Stimulated activated CD4-positive, alpha-beta T cell treated with anti-CD3 and anti-CD28 coated beads, TNF-alpha, amount 100 ng/mL, for 1 hour (primary cell): ENCODE results near the gene ELL.

Experiments
- DNase-seq, 3 donors: peaks; one replicate each; pipeline ENCODE4 v3.0.0-alpha.2; 2020; ENCODE audit warnings: low read depth in 3 of 3, low spot score in 1 of 3

Gene ELL

DNA sequence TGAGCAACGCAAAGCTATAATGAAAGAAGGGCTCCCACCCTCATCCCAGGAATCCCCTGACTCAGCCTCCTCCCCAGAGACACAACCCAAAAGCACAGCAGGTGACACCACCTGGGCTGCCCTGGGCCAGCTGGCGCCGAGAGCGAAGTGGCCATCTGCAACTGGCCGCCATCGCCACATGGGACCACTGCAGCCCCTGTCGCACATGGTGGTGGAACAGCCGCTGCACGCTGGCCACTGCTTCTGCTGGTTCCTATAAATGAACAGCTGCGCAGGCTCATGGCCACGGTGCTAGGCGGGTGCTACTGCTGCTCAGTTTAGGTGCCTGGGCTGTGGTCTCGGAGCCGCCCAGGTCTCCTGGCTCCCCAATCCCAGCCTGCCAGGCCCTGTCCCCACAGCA is 72.3 kb downstream of the ELL start:
- no peak for DNase-seq

GRCh38 chr19:18446811-18447359 is 75.0 kb downstream of the ELL start:
- no peak for DNase-seq

- no peak for DNase-seq
Observed at GRCh38 chr19:18446145-18446810, 75.6 kb downstream of the ELL start.

DNA sequence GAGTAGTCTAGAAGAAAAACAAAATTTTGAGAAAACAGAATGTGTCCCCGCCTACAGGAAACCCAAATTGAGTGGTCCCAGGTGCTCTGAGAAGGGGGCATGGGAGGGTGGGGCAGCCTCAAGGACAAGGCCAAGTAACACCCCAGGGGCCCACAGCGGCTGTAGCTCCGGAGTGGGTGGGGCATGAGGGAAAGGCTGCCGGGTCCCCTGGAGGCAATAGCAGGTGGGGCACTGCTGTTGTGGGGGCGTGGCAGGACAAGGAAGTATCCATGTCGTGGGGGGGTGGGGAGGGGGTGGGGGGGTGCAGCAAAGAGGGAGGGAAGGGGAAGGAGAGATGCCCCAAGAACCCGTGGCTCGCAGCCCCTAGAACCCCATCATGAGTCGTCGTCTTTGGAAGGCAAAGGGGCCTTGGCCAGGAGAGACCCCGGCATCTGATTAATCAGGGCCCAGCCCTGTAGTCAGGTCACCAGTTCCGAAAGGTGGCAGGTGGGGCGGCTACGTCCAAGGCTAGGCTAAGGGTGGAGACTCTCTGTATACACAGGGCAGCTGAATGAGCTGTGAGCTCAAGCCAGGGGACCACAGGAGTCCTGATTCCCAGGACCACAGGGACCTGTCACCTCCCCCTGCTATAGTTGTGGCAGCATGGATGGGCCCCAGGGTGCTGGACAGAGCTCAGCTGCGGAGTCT is 76.5 kb downstream of the ELL start:
- no peak for DNase-seq

- no peak for DNase-seq
Observed at GRCh38 chr19:18444513-18444912, 77.4 kb downstream of the ELL start.

- DNase-seq: no peak
Observed at GRCh38 chr19:18443831-18444230, 78.0 kb downstream of the ELL start.

DNA sequence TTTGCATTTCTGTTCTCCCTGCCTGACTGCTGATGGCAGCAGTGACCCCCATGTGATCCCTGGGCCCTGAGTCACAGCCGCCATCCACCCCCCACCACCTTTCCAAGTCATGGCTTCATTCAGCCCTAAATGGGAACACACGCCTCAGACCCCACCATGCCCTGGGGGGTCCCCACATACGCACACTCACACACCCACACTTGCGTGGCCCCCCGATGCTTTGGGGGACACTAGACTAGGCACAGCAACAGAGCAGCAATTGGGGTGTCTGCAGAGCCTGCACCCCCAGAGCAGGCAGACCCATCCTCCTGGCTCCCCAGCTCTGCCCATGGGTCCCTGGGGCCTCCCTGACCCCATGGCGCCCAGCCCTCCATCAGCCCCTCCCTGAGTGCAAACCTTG is 78.5 kb downstream of the ELL start:
- no peak for DNase-seq

DNA sequence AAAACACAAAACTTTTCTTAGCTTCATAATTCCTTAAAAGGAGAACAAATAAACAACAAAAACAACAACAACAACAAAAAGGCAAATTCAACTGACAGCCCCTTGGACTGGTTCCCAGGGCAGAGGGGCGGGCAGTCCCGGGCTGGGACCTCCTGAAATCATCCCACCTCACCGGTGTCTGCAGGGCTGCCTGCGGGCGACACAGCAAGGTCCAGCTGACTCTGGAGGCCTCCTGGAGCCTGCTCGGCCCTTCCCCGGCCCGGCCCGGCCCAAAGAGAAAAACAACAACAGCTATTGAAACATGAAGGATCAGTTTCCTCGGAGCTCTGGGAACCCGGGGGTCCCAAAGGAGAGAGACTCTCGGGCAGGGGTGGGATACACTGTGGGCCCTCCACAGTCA is 78.9 kb downstream of the ELL start:
- DNase-seq: no peak

DNA sequence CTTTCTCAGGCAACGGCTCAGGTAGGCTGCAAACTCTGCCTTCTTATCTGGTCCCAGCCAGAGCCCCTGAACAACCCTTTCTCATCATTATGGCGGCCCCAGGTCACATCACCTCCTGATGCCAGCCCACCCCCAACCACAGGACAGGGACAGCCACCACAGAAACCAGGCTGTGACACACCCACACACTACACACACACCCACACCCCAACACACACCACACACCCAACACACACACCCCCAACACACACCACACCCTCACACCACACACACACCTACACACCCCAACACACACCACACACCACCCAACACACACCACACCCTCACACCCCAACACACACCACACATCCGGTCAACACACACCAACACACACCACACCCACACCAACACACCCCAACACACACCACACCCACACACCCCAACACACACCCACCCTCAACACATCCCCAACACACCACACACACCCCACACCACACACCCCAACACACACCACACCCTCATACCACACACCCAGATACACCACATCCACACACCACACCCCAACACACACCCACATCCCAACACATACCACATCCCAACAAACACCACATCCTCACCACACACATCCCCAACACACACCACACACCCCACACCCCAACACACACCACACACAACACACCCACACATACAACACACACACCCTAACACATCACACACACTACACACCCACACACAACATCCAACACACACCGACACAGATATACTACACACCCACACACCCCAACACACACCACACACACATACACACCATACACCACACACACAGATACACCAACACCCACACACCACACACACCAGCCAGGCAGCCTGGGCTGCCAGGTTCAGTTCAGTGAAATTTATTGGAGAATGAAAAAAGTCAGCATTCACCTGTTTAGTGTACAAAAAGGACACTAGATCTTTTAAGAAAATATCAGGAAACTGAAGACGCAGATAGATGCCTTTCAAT is 79.8 kb downstream of the ELL start:
- DNase-seq: no peak

- DNase-seq: no peak
Observed at GRCh38 chr19:18440936-18441803, 80.7 kb downstream of the ELL start.

DNA sequence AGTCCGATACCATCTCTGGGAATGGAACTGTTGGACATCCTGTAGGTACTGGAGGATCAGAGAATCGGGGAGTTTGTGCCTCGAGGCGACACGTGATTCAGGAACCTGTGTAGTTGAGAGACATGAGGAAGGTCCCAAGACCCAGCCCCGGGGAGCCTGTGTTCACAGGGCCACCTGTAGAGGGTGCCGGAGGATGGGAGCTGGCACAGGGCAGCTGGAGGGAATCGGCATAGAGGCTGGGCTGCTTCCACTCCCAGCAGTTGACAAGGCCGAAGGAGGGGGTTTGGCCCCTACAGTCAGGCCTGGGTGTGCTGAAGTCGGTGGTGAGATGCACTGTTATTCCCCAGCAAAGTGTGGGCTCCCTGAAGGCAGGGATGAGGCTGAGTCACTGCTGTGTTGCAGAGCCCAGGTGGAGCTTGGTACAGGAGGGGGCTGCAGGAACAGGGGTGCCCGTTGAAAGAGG is 81.4 kb downstream of the ELL start:
- DNase-seq: no peak

DNA sequence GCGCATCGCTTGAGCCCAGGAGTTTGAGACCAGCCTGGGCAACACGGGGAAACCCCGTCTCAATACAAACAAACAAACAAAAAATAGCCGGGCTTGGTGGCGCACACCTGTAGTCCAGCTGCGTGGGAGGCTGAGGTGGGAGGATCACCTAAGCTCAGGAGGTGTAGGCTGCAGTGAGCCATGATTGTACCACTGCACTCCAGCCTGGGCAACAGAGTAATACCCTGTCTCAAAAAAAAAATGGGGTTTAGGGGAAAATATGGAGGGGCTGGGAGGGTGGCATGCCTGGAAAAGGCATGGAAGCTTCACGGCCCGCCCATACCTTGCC is 82.0 kb downstream of the ELL start:
- DNase-seq: no peak

DNA sequence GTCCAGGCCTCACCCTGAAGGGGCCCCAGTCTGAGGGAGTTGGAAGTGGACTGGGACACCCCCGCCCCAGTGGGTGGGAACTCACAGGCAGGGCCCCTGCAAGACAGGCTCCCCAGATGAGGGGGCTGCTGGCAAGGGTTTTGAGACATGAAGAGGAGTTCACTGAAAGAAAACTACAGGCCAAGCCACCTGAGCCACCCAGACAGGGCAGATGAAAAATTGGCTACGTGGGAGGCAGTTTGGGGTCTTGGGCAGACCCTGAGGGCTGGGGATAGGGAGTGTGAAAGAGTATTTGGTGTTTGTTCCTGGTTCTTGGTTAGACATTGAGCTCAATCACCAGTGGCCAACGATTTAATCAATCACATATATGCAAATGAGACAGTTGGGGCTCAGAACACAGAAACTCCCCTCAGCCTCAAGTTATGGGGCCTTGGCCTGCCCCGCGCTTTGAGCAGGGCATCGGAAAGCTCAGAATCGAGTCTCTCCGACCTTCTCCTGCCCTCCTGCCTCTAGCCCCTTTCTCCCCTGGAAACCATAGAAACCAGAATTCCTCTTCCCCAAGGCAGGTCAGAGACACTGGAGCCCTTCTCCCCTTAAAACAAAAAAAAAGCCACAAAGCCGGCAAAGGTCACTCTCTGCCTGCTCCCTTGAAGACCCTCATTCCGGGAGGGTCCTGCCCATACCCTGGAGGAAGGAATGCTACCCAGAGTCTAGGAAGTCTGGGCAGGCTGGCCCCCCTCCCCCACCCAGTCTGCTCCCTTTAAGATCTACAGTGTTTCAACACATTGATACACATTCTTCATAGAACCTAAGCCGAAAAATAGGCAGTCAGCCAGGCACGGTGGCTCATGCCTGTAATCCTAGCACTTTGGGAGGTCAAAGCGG is 82.6 kb downstream of the ELL start:
- no peak for DNase-seq

DNA sequence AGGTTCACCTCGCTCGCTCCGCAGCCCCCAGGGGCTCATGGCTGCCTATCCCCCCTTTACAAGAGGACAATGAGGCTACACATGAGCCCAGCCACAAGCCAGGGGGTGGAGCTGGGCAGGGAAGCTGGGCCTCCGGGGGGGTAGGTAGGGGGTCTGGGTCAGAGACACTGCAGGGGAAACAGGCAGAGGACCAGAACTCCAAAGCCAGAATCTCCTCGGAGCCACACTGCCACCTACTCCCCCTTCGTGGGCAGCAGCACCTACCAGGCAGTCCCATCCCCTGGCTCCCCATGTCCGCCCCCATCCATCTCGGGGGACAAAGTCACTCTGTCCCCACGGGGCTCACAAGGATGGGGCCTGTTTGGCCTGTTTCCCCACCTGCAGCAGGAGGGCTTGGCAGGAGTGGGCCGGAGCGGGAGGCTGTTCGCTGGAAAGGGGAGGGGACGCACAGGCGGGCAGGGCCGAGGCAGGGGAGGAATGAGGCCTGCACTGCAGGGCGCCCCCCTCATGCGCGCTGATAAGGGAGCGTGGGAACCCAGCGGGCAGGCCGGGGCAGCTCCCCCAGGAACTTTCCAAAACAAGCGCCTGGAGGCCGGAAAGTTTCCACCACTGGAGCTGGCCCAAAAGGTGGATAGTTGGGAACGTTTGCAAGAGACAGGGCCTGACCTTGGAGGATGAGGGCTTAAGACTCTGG is 83.4 kb downstream of the ELL start:
- DNase-seq: no peak

DNA sequence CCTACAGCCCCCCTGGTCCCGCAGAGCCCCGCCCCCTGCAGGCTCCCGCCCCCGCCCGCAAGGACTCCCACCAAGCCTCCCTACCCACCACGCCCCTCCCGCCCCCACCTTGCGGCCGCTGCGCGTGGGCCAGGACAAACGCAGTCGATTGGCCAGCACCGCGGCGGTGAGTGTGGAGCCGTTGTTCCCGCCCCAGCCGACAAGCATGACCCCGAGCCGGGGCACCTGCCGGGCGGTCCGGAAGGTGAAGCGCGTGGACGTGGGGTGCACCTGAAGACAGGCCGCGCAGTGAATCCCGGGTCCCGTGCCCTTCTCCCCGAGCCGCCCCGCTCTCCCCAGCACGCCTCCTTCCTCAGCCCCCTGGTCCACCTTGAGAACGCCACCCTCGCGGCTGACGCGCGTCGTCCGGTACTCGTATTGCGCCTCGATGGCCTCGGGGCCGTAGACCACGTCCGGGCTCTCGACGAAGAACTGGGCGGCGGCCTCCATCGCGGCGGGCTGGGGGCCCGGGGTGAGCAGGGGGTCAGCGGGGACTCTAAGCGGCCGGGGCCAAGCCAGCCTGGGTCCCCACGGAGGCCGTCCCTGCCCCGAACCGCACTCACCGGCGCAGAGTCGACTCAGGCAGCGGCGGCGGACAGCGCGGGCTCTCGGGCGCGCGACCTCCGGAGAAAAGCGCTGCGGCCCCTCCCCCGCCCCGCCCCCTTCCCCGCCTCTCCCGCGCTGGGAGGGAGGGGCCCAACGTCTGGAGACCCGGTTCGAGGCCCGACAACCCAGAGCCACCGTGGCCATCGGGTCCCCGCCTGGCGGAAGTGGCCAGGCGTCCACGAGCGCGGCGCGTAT is 84.2 kb downstream of the ELL start, which contains the start of gene ISYNA1:
Gene ISYNA1, minus strand, starts transcription at position 643 of the 840 bp plus-strand sequence. Its CDS starts 154 bp downstream, at position 489.
- DNase-seq: no peak

DNA sequence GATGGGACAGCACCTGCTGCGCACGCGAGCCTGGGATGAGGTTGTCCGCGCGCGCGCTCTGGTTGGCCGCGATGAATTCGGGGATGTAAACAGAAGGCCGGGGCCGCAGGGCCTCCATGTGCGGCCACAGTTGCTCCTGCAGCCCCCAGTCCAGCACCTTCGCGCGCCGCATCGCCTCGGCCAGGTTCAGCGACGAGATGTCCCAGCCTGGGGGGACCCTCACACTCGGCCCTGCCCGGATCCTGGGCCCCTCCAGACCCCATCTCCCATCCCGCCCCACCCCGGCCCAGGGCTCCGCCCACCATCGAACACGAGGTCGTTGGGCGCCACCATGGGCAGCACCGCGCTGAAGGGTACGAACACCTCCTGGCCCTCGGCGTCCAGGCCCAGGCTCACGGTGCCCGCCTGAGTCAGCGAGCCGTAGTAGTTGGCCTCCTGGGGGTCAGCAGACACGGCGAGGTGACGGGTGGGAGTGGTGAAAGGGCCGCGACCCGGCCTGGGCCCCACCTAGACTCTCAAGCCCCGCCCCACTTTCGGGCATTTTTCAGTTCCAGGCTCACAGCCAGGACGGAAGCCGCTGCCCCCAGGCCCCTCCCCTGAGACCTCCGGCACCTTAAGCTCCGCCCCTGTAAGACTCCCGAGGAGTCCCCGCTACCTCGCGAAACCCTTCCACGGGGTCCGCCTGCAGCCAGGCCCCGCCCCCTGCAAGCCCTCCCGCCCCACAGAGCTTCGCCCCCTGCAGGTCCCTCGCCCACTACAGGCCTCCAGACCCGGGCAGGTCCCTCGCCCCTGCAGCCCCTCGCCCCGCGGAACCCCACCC is 85.0 kb downstream of the ELL start:
- DNase-seq: peak; percentile 48 to 52 (median 48)
